GM12878 (cell line): Measurements from ENCODE around the gene B3GNT3. TPM values are rescaled to one million over a fixed set of nuclear protein-coding genes. Genes with fewer than 3 reads are reported as not detected.
A peak's percentile ranks its signal among the peaks of the same experiment; 100 is the strongest.

Source experiments
- ATAC-seq: fragments of 200-7000 bp; cut with Tn5 transposase; 3 replicates; pipeline ENCODE4 v1.9.1; 2020; ENCODE audit warnings: mild to moderate bottlenecking, moderate library complexity
- BruUV-seq: library from RNA; stranded (reverse); fragments of 400-500 nt; replicated peaks from 2 replicates; lab custom pipeline; 2021; lab: Mats Ljungman, UMichigan
- CTCF ChIA-PET: fragments of 300-600 bp; sonication (Branson Sonifier 250); formaldehyde crosslinking; extraction: SDS; loops from one replicate; lab custom pipeline; 2021; ENCODE audit warnings: inconsistent platforms; lab: Yijun Ruan, JAX
- POLR2A ChIA-PET: fragments of 350-600 bp; formaldehyde crosslinking; extraction: SDS; loops from one replicate; lab custom pipeline; 2021; ENCODE audit warnings: inconsistent platforms; lab: Charles Lee
- RAD21 ChIA-PET: fragments of 300-600 bp; sonication (Branson Sonifier 250); formaldehyde crosslinking; loops from one replicate; lab custom pipeline; 2023; ENCODE audit warnings: antibody characterized with exemption; ENCODE audit not compliant: unreplicated experiment; lab: Charles Lee
- SMC1A ChIA-PET: fragments of 300-600 bp; sonication (Branson Sonifier 250); formaldehyde crosslinking; loops from one replicate; lab custom pipeline; 2023; ENCODE audit not compliant: unreplicated experiment, uncharacterized antibody; lab: Charles Lee
- DNase-seq: peaks from one replicate; pipeline ENCODE4 v3.0.0-alpha.2; 2011; ENCODE audit warnings: low read depth, low spot score
- FAIRE-seq: peaks from 3 replicates; lab custom pipeline; 2011; peaks lifted over from hg19 to GRCh38; lab: Jason Lieb, UNC
- H2AFZ ChIP-seq: 2 replicates; pipeline ENCODE4 v1.6.0; 2011; ENCODE audit warnings: low read depth, low read length, control low read depth; ENCODE audit not compliant: control insufficient read depth
- H3K27ac ChIP-seq: 2 replicates; pipeline ENCODE4 v1.5.1; 2011; ENCODE audit warnings: control low read depth; ENCODE audit not compliant: control insufficient read depth, insufficient read depth
- H3K27me3 ChIP-seq, 2 experiments: replicated peaks in 1 of 2; 2 replicates each; pipeline versions ENCODE4 v1.6.0 to v1.6.1; 2011; ENCODE audit warnings: low read length in 1 of 2; ENCODE audit not compliant: control insufficient read depth in 2 of 2, insufficient read depth in 2 of 2
- H3K36me3 ChIP-seq, 2 experiments: 2 replicates each; pipeline ENCODE4 v1.5.1; 2011; ENCODE audit warnings: low read length in 1 of 2; ENCODE audit not compliant: control insufficient read depth in 2 of 2, insufficient read depth in 2 of 2
- H3K4me1 ChIP-seq: 2 replicates; pipeline ENCODE4 v1.6.1; 2011; ENCODE audit warnings: mild to moderate bottlenecking, low read length, moderate library complexity, mixed read lengths; ENCODE audit not compliant: control insufficient read depth, insufficient read depth
- H3K4me2 ChIP-seq: 2 replicates; pipeline ENCODE4 v1.6.0; 2011; ENCODE audit warnings: control low read depth; ENCODE audit not compliant: control insufficient read depth, insufficient read depth
- H3K4me3 ChIP-seq: fragments of 200-600 bp; sonication (generic); 2 replicates; pipeline ENCODE4 v1.5.1; 2016
- H3K79me2 ChIP-seq: 2 replicates; pipeline ENCODE4 v1.6.0; 2011; ENCODE audit warnings: low read length; ENCODE audit not compliant: control insufficient read depth, insufficient read depth
- H3K9ac ChIP-seq: 2 replicates; pipeline ENCODE4 v1.8.0; 2011; ENCODE audit warnings: low read length, control low read depth, mixed read lengths; ENCODE audit not compliant: control insufficient read depth, insufficient read depth
- H3K9me3 ChIP-seq: replicated peaks from 3 replicates; pipeline ENCODE4 v1.5.1; 2011; ENCODE audit warnings: mild to moderate bottlenecking, low read length; ENCODE audit not compliant: control insufficient read depth, insufficient read depth
- H4K20me1 ChIP-seq: 2 replicates; pipeline ENCODE4 v1.6.0; 2011; ENCODE audit not compliant: control insufficient read depth, insufficient read depth
- MEF2B ChIP-seq: fragments of 450-650 bp; IDR thresholded peaks from 2 replicates; pipeline ENCODE4 v1.6.1; 2018; ENCODE audit warnings: mild to moderate bottlenecking, moderate library complexity; ENCODE audit not compliant: partially characterized antibody, poor library complexity, severe bottlenecking
- SMARCA5 ChIP-seq: fragments of 450-650 bp; IDR thresholded peaks from 2 replicates; pipeline ENCODE4 v1.6.1; 2017; ENCODE audit warnings: mild to moderate bottlenecking
- ZNF217 ChIP-seq: fragments of 450-650 bp; IDR thresholded peaks from 2 replicates; pipeline ENCODE4 v1.6.1; 2017; ENCODE audit warnings: antibody characterized with exemption, mild to moderate bottlenecking
- WGBS: methylation state at CpG from one replicate; pipeline ENCODE4 v1.1.6; 2016; ENCODE audit warnings: low lambda C conversion rate; ENCODE audit not compliant: insufficient replicate concordance, insufficient coverage; ENCODE audit errors: missing lambda C conversion rate; 5-methylcytosine and 5-hydroxymethylcytosine counted together
- in situ Hi-C: fragments of 300-500 bp; cut with MboI; formaldehyde crosslinking; loops from 9 replicates; pipeline ENCODE4 v1.14.3; 2018; ENCODE audit warnings: mixed read lengths
- intact Hi-C: fragments of 100-400 bp; cut with micrococcal nuclease; formaldehyde crosslinking; loops from one replicate; pipeline ENCODE4 v1.14.2; 2022; ENCODE audit not compliant: unreplicated experiment
- polyA plus RNA-seq, 11 experiments: library from polyadenylated mRNA; depleted of rRNA in 4 of 11; unstranded in 6 of 11; stranded (reverse) in 5 of 11; fragments of >200 nt; fragmentation: Nextera tagmentation in 4 of 11; fragmentation: Illumina TruSeq in 1 of 11; extraction: Ambion mirVana in 4 of 11; extraction: Trizol in 1 of 11; gene quantifications; 1 replicate in 1 of 11; 2 replicates in 10 of 11; pipeline versions ENCODE4 v1.2.1 to v1.2.3, GENCODE V29; 2011 to 2016; ENCODE audit warnings: inconsistent platforms in 2 of 11, missing spikeins in 2 of 11, low read depth in 1 of 11
- total RNA-seq, 4 experiments: library from RNA; depleted of rRNA in 3 of 4; stranded (reverse); fragments of >200 nt in 3 of 4; fragmentation: Illumina TruSeq in 1 of 4; extraction: Trizol in 1 of 4; gene quantifications; 2 replicates each; pipeline versions ENCODE4 v1.2.1 to v1.2.3, GENCODE V29; 2013 to 2021

B3GNT3 gene
- total and polyA plus RNA-seq, 10 of the 15 experiments (the other 5 are each of a cell fraction or from before 2014, with no cell fraction given), result not detected

- peak overlapping the region; percentile 33 for H3K9ac ChIP-seq
- WGBS, result 34% methylated on average over 8 of the region's 8 CpGs
- H4K20me1 ChIP-seq, result no peaks in the 10 kb centered on the region
- peak overlapping the region; percentile 74 for H3K4me3 ChIP-seq
- H3K36me3 ChIP-seq, result no peaks in the 10 kb centered on the region
- POLR2A ChIA-PET, result interaction anchor here (1.0 to 3.8 kb wide), 3 partner anchors 8 to 98 kb away, joined by 3 to 16 read pairs (median 13); partner anchors contain the start of gene JAK3
- SMC1A ChIA-PET, result interaction anchor here (0.8 to 8.8 kb wide), 4 partner anchors 10 to 226 kb away, joined by 3 to 93 read pairs (median 50); partner anchors contain the start of gene MAP1S
- H3K9me3 ChIP-seq, result no peaks in the 10 kb centered on the region
- intact Hi-C loops, result loop anchor here (5.0 kb wide), 1 partner anchor 33 kb away; the partner anchor contains the start of gene MAP1S
- H3K4me1 ChIP-seq, result peaks cover 41% of the 10 kb centered on the region
- CTCF ChIA-PET, result interaction anchor here (1.6 to 1.8 kb wide), 2 partner anchors 11 to 109 kb away, joined by 5 read pairs; partner anchors contain the start of gene RPL18A
- DNase-seq (no peak), ATAC-seq (no peak)
- BruUV-seq, result no TSS peak
- peaks cover 35% of the 10 kb centered on the region for H3K79me2 ChIP-seq
- RAD21 ChIA-PET, result interaction anchor here (1.8 kb wide), 1 partner anchor 10 kb away, joined by 10 read pairs; no protein-coding TSS in a partner anchor
- no peak overlapping the region for H2AFZ ChIP-seq
- no peak for TF ChIP-seq MEF2B
- TF ChIP-seq SMARCA5, result peak; percentile 78; the same call in 1 of the 2 replicates
- TF ChIP-seq ZNF217, result peak; percentile 64; the same call in 1 of the 2 replicates
- TF ChIP-seq, all 136 proteins: peak for 2
- in situ Hi-C loops, result no loop called here
- H3K27ac ChIP-seq, result peak overlapping the region; percentile 95
- no peak for FAIRE-seq
- H3K27me3 ChIP-seq, result no peaks in the 10 kb centered on the region
- H3K4me2 ChIP-seq, result peak overlapping the region; percentile 78
Observed at GRCh38 chr19:17749912-17750317, 45.0 kb upstream of the B3GNT3 start.
